Body of pancreas (tissue), 4 donors: ENCODE results near the gene TRIM3.

Experiments
- POLR2A ChIP-seq, 3 donors: fragments of 450-650 bp; IDR thresholded peaks; one replicate each; pipeline ENCODE4 v1.6.1; 2016; ENCODE audit warnings: antibody characterized with exemption in 3 of 3, mild to moderate bottlenecking in 2 of 3
- TF ChIP-seq, protein P1 (sequence below), 7 experiments: fragments of 450-650 bp in 4 of 7; fragments of 200-600 bp in 3 of 7; sonication (generic) in 3 of 7; IDR thresholded peaks; one replicate each; pipeline ENCODE4 v1.5.1; 2016 to 2019; ENCODE audit warnings: antibody characterized with exemption in 7 of 7

DNA sequence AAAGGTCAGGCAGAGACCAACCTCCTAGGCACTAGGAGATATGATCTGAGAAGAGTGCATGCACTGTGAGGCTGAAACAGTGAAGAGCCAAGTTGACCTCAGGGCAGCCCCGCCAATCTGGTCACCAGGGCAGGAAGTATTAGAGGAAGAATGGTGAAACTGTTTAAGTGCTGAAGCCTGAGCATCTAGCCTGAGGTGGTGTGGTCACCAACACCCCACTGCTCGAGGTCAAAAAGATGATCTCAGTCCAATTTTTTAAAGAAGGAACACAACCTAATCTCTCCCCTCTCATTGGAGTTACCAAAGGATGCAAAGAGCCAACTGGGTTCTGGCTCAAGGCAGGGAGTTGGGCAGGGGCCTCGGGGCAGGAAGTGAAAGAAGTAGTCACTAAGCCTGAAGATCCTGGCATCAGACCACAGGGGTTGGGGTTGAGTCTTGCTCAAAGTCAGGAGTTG, 58.8 kb downstream of the TRIM3 start:
- TF ChIP-seq, protein P1, sequence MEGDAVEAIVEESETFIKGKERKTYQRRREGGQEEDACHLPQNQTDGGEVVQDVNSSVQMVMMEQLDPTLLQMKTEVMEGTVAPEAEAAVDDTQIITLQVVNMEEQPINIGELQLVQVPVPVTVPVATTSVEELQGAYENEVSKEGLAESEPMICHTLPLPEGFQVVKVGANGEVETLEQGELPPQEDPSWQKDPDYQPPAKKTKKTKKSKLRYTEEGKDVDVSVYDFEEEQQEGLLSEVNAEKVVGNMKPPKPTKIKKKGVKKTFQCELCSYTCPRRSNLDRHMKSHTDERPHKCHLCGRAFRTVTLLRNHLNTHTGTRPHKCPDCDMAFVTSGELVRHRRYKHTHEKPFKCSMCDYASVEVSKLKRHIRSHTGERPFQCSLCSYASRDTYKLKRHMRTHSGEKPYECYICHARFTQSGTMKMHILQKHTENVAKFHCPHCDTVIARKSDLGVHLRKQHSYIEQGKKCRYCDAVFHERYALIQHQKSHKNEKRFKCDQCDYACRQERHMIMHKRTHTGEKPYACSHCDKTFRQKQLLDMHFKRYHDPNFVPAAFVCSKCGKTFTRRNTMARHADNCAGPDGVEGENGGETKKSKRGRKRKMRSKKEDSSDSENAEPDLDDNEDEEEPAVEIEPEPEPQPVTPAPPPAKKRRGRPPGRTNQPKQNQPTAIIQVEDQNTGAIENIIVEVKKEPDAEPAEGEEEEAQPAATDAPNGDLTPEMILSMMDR (IDR thresholded peaks at IDR 0.05) = no peak
- TF ChIP-seq POLR2A (IDR thresholded peaks at IDR 0.05) = no peak
